MM.1S (cell line): ENCODE data around the gene SLC26A5.

Experiments
- DNase-seq: peaks from one replicate; pipeline ENCODE4 v3.0.0-alpha.2; 2015
- H2AFZ ChIP-seq: fragments of 300-600 bp; sonication (generic); 2 replicates; pipeline ENCODE4 v1.6.0; 2016; ENCODE audit warnings: antibody characterized with exemption, low read length
- H3F3A ChIP-seq: fragments of 300-600 bp; sonication (generic); 2 replicates; pipeline ENCODE4 v1.6.1; 2016; ENCODE audit warnings: mild to moderate bottlenecking, antibody characterized with exemption, low read length, moderate library complexity, mixed read lengths; ENCODE audit not compliant: insufficient read depth
- H3K27ac ChIP-seq: fragments of 300-600 bp; sonication (generic); 2 replicates; pipeline ENCODE4 v1.5.1; 2016; ENCODE audit warnings: mild to moderate bottlenecking, low read length
- H3K27me3 ChIP-seq: fragments of 300-600 bp; sonication (generic); replicated peaks from 2 replicates; pipeline ENCODE4 v1.6.0; 2016; ENCODE audit warnings: low read length; ENCODE audit not compliant: insufficient read depth
- H3K36me3 ChIP-seq: fragments of 300-600 bp; sonication (generic); replicated peaks from 2 replicates; pipeline ENCODE4 v1.6.1; 2016; ENCODE audit warnings: mild to moderate bottlenecking, low read length, mixed read lengths; ENCODE audit not compliant: insufficient read depth
- H3K4me1 ChIP-seq: fragments of 300-600 bp; sonication (generic); 2 replicates; pipeline ENCODE4 v1.6.1; 2016; ENCODE audit warnings: low read length, mixed read lengths
- H3K4me2 ChIP-seq: fragments of 300-600 bp; sonication (generic); 2 replicates; pipeline ENCODE4 v1.6.0; 2016; ENCODE audit warnings: low read depth, low read length
- H3K4me3 ChIP-seq: fragments of 300-600 bp; sonication (generic); 2 replicates; pipeline ENCODE4 v1.5.1; 2016; ENCODE audit warnings: low read length, mixed read lengths
- H3K79me2 ChIP-seq: fragments of 300-600 bp; sonication (generic); 2 replicates; pipeline ENCODE4 v1.6.1; 2016; ENCODE audit warnings: mixed run types, low read length, mixed read lengths
- H3K9ac ChIP-seq: fragments of 300-600 bp; sonication (generic); 2 replicates; pipeline ENCODE4 v1.6.1; 2016; ENCODE audit warnings: low read length, mixed read lengths
- H3K9me2 ChIP-seq: fragments of 300-600 bp; sonication (generic); replicated peaks from 2 replicates; pipeline ENCODE4 v1.6.1; 2016; ENCODE audit warnings: mild to moderate bottlenecking, low read length, mixed read lengths; ENCODE audit not compliant: insufficient read depth
- H3K9me3 ChIP-seq: fragments of 300-600 bp; sonication (generic); replicated peaks from 2 replicates; pipeline ENCODE4 v1.6.1; 2016; ENCODE audit warnings: mild to moderate bottlenecking, low read length, mixed read lengths; ENCODE audit not compliant: insufficient read depth
- H4K20me1 ChIP-seq: fragments of 300-600 bp; sonication (generic); 2 replicates; pipeline ENCODE4 v1.6.1; 2016; ENCODE audit warnings: mild to moderate bottlenecking, low read length, moderate library complexity, mixed read lengths; ENCODE audit not compliant: insufficient read depth
- CTCF ChIP-seq: fragments of 300-600 bp; sonication (generic); IDR thresholded peaks from 2 replicates; pipeline ENCODE4 v1.5.1; 2016; ENCODE audit warnings: antibody characterized with exemption, low read length, mixed read lengths
- EZH2 ChIP-seq: fragments of 300-600 bp; sonication (generic); optimal IDR thresholded peaks from 2 replicates; pipeline ENCODE3; 2017; ENCODE audit warnings: low read depth, mild to moderate bottlenecking, antibody characterized with exemption, low read length, mixed read lengths
- EZH2phosphoT487 ChIP-seq: fragments of 300-600 bp; sonication (generic); IDR thresholded peaks from 2 replicates; pipeline ENCODE4 v1.6.1; 2018; ENCODE audit warnings: antibody characterized with exemption, low read length

The SLC26A5 gene

GRCh38 chr7:103423467-103424179 is 22.4 kb downstream of the SLC26A5 start:
- Histone ChIP-seq H3K9ac (no peak overlapping the region), H3K4me2 (no peak overlapping the region), H3K36me3 (no peaks in the 10 kb centered on the region), H2AFZ (no peak overlapping the region), H3K9me3 (no peaks in the 10 kb centered on the region), H3K4me3 (no peak overlapping the region), H3K9me2 (no peaks in the 10 kb centered on the region), H3K27ac (no peak overlapping the region), H3K4me1 (no peaks in the 10 kb centered on the region), H3K27me3 (peaks cover 9% of the 10 kb centered on the region; the same call in 1 of the 2 replicates), H3F3A (no peaks in the 10 kb centered on the region), H3K79me2 (no peaks in the 10 kb centered on the region), H4K20me1 (no peaks in the 10 kb centered on the region)
- DNase-seq = no peak
- no peak for TF ChIP-seq EZH2phosphoT487
- no peak for TF ChIP-seq CTCF
- TF ChIP-seq EZH2 = no peak

GRCh38 chr7:103420857-103421384 is 25.1 kb downstream of the SLC26A5 start:
- Histone ChIP-seq H3K9me2 (no peaks in the 10 kb centered on the region), H3K27ac (no peak overlapping the region), H3K9me3 (no peaks in the 10 kb centered on the region), H3K4me1 (no peaks in the 10 kb centered on the region), H2AFZ (no peak overlapping the region), H3K4me3 (no peak overlapping the region), H3K79me2 (no peaks in the 10 kb centered on the region), H4K20me1 (no peaks in the 10 kb centered on the region), H3K27me3 (peaks cover 3% of the 10 kb centered on the region; the same call in 1 of the 2 replicates), H3K36me3 (no peaks in the 10 kb centered on the region), H3K4me2 (no peak overlapping the region), H3K9ac (no peak overlapping the region), H3F3A (no peaks in the 10 kb centered on the region)
- TF ChIP-seq EZH2phosphoT487 = no peak
- TF ChIP-seq CTCF = no peak
- no peak for TF ChIP-seq EZH2
- no peak for DNase-seq

GRCh38 chr7:103418241-103418640 is 27.8 kb downstream of the SLC26A5 start:
- TF ChIP-seq CTCF (no peak), EZH2phosphoT487 (no peak), EZH2 (no peak)
- H3K27ac ChIP-seq = no peak overlapping the region

More at GRCh38 chr7:103418241-103418640, 27.8 kb downstream of the SLC26A5 start:
- no peaks in the 10 kb centered on the region for H3K4me1 ChIP-seq
- H2AFZ ChIP-seq = no peak overlapping the region
- no peaks in the 10 kb centered on the region for H4K20me1 ChIP-seq
- H3K4me2 ChIP-seq = no peak overlapping the region
- H3K9ac ChIP-seq = no peak overlapping the region
- no peaks in the 10 kb centered on the region for H3K9me2 ChIP-seq
- H3F3A ChIP-seq = no peaks in the 10 kb centered on the region
- no peak overlapping the region for H3K4me3 ChIP-seq
- H3K79me2 ChIP-seq = no peaks in the 10 kb centered on the region
- no peaks in the 10 kb centered on the region for H3K36me3 ChIP-seq
- no peak for DNase-seq
- H3K27me3 ChIP-seq = 0 out of 2 replicates have a peak, but pooled peaks cover 3% of the 10 kb centered on the region
- no peaks in the 10 kb centered on the region for H3K9me3 ChIP-seq
